Lower lobe of right lung (tissue), 2 donors: ENCODE measurements around the gene GPR157. TPM values are rescaled to one million over a fixed set of nuclear protein-coding genes. Genes with fewer than 3 reads are reported as not detected.

Experiments used
- ATAC-seq, 2 donors: fragments of 200-7000 bp; cut with Tn5 transposase; one replicate each; pipeline ENCODE4 v1.9.1; 2020 to 2022; ENCODE audit warnings: mild to moderate bottlenecking in 2 of 2, moderate library complexity in 2 of 2
- DNase-seq: peaks from one replicate; pipeline ENCODE4 v3.0.0-alpha.2; 2020
- H3K27ac ChIP-seq: fragments of 200-600 bp; one replicate; pipeline ENCODE4 v1.8.0; 2022
- H3K27me3 ChIP-seq: fragments of 200-600 bp; one replicate; pipeline ENCODE4 v1.8.0; 2022; ENCODE audit warnings: low read depth
- H3K36me3 ChIP-seq: fragments of 200-600 bp; one replicate; pipeline ENCODE4 v1.8.0; 2022; ENCODE audit warnings: mild to moderate bottlenecking
- H3K4me1 ChIP-seq: fragments of 200-600 bp; one replicate; pipeline ENCODE4 v1.8.0; 2022
- H3K4me3 ChIP-seq: fragments of 200-600 bp; one replicate; pipeline ENCODE4 v1.8.0; 2022; ENCODE audit warnings: mild to moderate bottlenecking
- H3K9me3 ChIP-seq: fragments of 200-600 bp; one replicate; pipeline ENCODE4 v1.8.0; 2022
- CTCF ChIP-seq: fragments of 200-600 bp; IDR thresholded peaks from one replicate; pipeline ENCODE4 v1.8.0; 2022; ENCODE audit warnings: antibody characterized with exemption, mild to moderate bottlenecking
- intact Hi-C: fragments of 100-400 bp; cut with DNase I; formaldehyde crosslinking; loops from one replicate; pipeline ENCODE4 v1.11.0; 2022
- total RNA-seq: library from RNA; stranded (reverse); fragmentation: NEBNext Ultra II Directional; extraction: Animal tissue kit (Norgen Biotek cat#: 25700); gene quantifications from one replicate; pipeline ENCODE4 v1.2.1, GENCODE V29; 2021
- donor health status: DM: no; HTN: yes; CAD: no; lungs with severe emphysema.

Gene GPR157
- total RNA-seq, 1 donor from 2014 or later, result 14.2 TPM

GRCh38 chr1:9066945-9067807 lies 61.7 kb downstream of the GPR157 start:
- no peak for TF ChIP-seq CTCF
- ATAC-seq, result peak; percentile 62 to 71

GRCh38 chr1:9065213-9065751 lies 63.6 kb downstream of the GPR157 start:
- no peak for DNase-seq
- no peak for ATAC-seq
- no peaks in the 10 kb centered on the region for H3K27me3 ChIP-seq
- H3K4me1 ChIP-seq, result peaks cover 43% of the 10 kb centered on the region
- TF ChIP-seq CTCF, result no peak
- intact Hi-C loops, result no loop called here
- H3K4me3 ChIP-seq, result no peak overlapping the region
- no peak overlapping the region for H3K27ac ChIP-seq
- H3K9me3 ChIP-seq, result no peaks in the 10 kb centered on the region
- H3K36me3 ChIP-seq, result no peaks in the 10 kb centered on the region

More at GRCh38 chr1:9066945-9067807, 61.7 kb downstream of the GPR157 start:
- H3K27me3 ChIP-seq, result no peaks in the 10 kb centered on the region
- no peaks in the 10 kb centered on the region for H3K9me3 ChIP-seq
- DNase-seq, result peak; percentile 60
- H3K27ac ChIP-seq, result no peak overlapping the region
- H3K4me1 ChIP-seq, result peaks cover 36% of the 10 kb centered on the region
- H3K36me3 ChIP-seq, result no peaks in the 10 kb centered on the region
- H3K4me3 ChIP-seq, result no peak overlapping the region
- intact Hi-C loops, result no loop called here

- intact Hi-C loops, result no loop called here
- H3K27me3 ChIP-seq, result no peaks in the 10 kb centered on the region
- no peaks in the 10 kb centered on the region for H3K9me3 ChIP-seq
- H3K27ac ChIP-seq, result no peak overlapping the region
- peaks cover 28% of the 10 kb centered on the region for H3K4me1 ChIP-seq
- TF ChIP-seq CTCF, result no peak
- H3K4me3 ChIP-seq, result no peak overlapping the region
- DNase-seq, result no peak
- ATAC-seq, result no peak
- no peaks in the 10 kb centered on the region for H3K36me3 ChIP-seq
Observed at GRCh38 chr1:9062846-9063245, 66.1 kb downstream of the GPR157 start.

- H3K4me1 ChIP-seq, result peaks cover 22% of the 10 kb centered on the region
- no peaks in the 10 kb centered on the region for H3K27me3 ChIP-seq
- DNase-seq (no peak), ATAC-seq (no peak)
- intact Hi-C loops, result no loop called here
- no peaks in the 10 kb centered on the region for H3K36me3 ChIP-seq
- no peaks in the 10 kb centered on the region for H3K9me3 ChIP-seq
- no peak overlapping the region for H3K27ac ChIP-seq
- no peak overlapping the region for H3K4me3 ChIP-seq
- no peak for TF ChIP-seq CTCF
Observed at GRCh38 chr1:9062021-9062471, 66.9 kb downstream of the GPR157 start.

- ATAC-seq (peak; percentile 61 to 69), DNase-seq (peak; percentile 58)
- intact Hi-C loops, result no loop called here
- Histone ChIP-seq H3K4me1 (peaks cover 18% of the 10 kb centered on the region), H3K9me3 (no peaks in the 10 kb centered on the region), H3K4me3 (no peak overlapping the region), H3K27me3 (no peaks in the 10 kb centered on the region), H3K27ac (no peak overlapping the region), H3K36me3 (no peaks in the 10 kb centered on the region)
- TF ChIP-seq CTCF, result no peak
Observed at GRCh38 chr1:9061252-9061960, 67.5 kb downstream of the GPR157 start.
